ENCODE data around the gene SLC25A21.
A peak's percentile ranks its signal among the peaks of the same experiment; 100 is the strongest.
"Not testable (repeated sequence)": the region's sequence is repeated elsewhere in the genome, so short reads cannot be mapped to it uniquely, and the experiment has no call there.

Gene SLC25A21

GRCh38 chr14:37172024-37172869 lies at the start of gene SLC25A21:
Gene SLC25A21 (minus strand): TSS chr14:37172606.
- H3K4me3 ChIP-seq (ENCODE audit: low read length): peak within 1 kb of the TSS; percentile 23
- no peak for TF ChIP-seq ZNF274 (IDR thresholded peaks at IDR 0.05; ENCODE audit: low read depth, low read length)

GRCh38 chr14:37221073-37221472 lies 48.7 kb upstream of the SLC25A21 start:
- no peak for TF ChIP-seq ZNF274 (IDR thresholded peaks at IDR 0.05; ENCODE audit: low read depth, low read length)
- H3K4me3 ChIP-seq (ENCODE audit: low read length): no peak overlapping the region

- H3K4me3 ChIP-seq (ENCODE audit: low read length): no peak overlapping the region
- TF ChIP-seq ZNF274 (IDR thresholded peaks at IDR 0.05; ENCODE audit: low read depth, low read length): no peak
Observed at GRCh38 chr14:37215345-37215744, 42.9 kb upstream of the SLC25A21 start.

DNA sequence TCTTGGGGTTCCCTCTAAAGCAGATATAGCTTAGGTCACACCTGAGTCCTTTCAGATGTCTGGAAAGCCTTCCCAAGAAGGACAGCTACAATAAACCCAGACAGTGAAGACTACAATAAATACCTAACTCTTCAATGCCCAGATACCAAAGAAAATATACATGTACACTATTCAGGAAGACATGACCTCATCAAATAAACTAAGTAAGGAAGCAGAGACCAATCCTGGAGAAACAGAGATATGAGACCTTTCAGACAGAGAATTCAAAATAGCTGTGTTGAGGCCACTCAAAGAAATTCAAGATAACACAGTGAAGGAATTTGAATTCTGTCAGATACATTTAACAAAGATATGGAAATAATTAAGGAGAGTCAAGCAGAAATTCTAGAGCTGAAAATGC lies 40.6 kb upstream of the SLC25A21 start:
- H3K4me3 ChIP-seq (ENCODE audit: low read length): no peak overlapping the region
- TF ChIP-seq ZNF274 (IDR thresholded peaks at IDR 0.05; ENCODE audit: low read depth, low read length): no peak

- no peak overlapping the region for H3K4me3 ChIP-seq (ENCODE audit: low read length)
- TF ChIP-seq ZNF274 (IDR thresholded peaks at IDR 0.05; ENCODE audit: low read depth, low read length): no peak
Observed at GRCh38 chr14:37210448-37210847, 38.0 kb upstream of the SLC25A21 start.

DNA sequence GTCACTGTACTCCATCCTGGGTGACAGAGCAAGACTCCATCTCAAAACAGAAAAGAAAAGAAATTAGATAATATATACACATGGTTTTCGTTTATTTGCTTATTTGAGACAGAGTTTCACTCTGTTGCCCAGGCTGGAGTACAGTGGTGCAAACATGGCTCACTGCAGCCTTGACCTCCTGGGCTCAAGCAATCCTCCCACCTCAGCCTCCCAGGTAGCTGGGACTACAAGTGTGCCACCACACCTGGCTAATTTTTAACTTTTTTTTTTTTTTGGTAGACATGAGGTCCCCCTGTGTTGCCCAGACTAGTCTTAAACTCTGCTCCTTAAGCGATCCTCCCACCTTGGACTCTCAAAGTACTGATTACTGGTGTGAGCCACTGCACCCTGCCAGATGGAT lies 37.2 kb upstream of the SLC25A21 start:
- H3K4me3 ChIP-seq (ENCODE audit: low read length): not testable (repeated sequence)

DNA sequence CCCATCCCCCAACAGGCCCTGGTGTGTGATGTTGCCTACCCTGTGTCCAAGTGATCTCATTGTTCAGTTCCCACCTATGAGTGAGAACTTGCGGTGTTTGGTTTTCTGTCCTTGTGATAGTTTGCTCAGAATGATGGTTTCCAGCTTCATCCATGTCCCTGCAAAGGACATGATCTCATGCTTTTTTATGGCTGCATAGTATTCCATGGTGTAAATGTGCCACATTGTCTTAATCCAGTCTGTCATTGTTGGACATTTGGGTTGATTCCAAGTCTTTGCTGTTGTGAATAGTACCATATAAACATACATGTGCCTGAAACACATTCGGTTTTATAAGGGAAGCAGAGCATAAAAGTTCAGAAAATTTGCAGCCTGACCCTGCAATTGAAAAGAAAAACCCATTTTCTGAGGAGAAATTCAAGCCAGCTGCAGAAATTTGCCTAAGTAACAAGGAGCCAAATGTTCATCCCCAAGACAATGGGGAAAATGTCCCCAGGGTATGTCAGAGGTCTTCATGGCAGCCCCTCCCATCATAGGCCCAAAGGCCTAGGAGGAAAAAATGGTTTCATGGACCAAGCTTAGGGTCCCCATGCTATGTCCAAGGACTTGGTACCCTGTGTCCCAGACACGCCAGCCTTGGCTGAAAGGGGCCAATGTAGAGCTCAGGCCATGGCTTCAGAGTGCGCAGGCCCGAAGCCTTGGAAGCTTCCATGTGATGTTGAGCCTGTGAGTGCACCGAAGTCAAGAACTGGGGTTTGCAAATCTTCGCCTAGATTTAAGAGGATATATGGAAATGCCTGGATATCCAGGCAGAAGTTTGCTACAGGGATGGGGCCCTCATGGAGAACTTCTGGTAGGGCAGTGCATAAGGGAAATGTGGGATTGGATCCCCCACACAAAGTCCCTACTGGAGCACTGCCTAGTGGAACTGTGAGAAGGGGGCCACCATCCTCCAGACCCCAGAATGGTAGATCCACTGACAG lies 33.5 kb upstream of the SLC25A21 start:
- not testable (repeated sequence) for H3K4me3 ChIP-seq (ENCODE audit: low read length)

DNA sequence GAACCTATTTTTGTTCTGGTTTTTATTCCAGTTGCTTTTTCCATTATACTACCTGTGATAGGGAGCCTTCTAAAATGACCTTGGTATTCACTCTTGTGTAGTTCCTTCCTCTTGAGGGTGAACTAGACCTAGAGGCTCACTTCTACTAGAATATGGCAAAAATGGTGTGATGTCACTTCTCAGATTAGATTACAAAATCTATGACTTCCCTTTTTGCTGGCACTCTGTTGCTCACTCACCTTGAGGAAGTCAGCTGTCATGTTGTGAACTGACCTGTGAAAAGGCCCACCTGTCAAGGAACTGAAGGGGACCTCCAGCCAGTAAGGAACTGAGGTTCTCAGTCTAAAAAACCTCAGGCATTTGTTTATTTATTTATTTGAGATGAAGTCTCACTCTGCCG lies 31.0 kb upstream of the SLC25A21 start:
- no peak for TF ChIP-seq ZNF274 (IDR thresholded peaks at IDR 0.05; ENCODE audit: low read depth, low read length)

GRCh38 chr14:37202812-37203211 lies 30.4 kb upstream of the SLC25A21 start:
- no peak for TF ChIP-seq ZNF274 (IDR thresholded peaks at IDR 0.05; ENCODE audit: low read depth, low read length)
- H3K4me3 ChIP-seq (ENCODE audit: low read length): no peak overlapping the region

More for the DNA sequence above, 31.0 kb upstream of the SLC25A21 start:
- H3K4me3 ChIP-seq (ENCODE audit: low read length): no peak overlapping the region

GRCh38 chr14:37202265-37202664 lies 29.9 kb upstream of the SLC25A21 start:
- H3K4me3 ChIP-seq (ENCODE audit: low read length): no peak overlapping the region
- TF ChIP-seq ZNF274 (IDR thresholded peaks at IDR 0.05; ENCODE audit: low read depth, low read length): no peak

GRCh38 chr14:37201724-37202123 lies 29.3 kb upstream of the SLC25A21 start:
- no peak for TF ChIP-seq ZNF274 (IDR thresholded peaks at IDR 0.05; ENCODE audit: low read depth, low read length)
- H3K4me3 ChIP-seq (ENCODE audit: low read length): no peak overlapping the region

DNA sequence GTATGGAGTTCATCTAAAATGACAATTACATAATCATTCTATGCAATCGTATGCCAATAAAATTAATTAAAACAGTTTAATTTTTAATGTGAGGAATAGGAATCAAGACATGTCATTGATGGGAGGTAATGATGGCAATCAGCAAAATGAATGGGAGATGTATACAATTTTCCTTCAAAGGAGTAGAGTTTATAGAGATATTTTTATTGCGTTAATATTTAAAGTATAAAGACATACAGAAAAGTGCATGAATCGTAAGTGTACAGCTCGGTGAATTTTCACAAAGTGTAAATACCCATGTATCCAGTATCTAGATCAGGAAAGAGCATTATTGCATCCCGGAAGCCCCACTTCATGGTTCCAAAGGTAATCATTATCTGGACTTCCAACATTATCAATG lies 26.5 kb upstream of the SLC25A21 start:
- H3K4me3 ChIP-seq (ENCODE audit: low read length): no peak overlapping the region; the same call in 1 of the 2 replicates
- TF ChIP-seq ZNF274 (IDR thresholded peaks at IDR 0.05; ENCODE audit: low read depth, low read length): no peak

- no peak overlapping the region; the same call in 1 of the 2 replicates for H3K4me3 ChIP-seq (ENCODE audit: low read length)
- no peak for TF ChIP-seq ZNF274 (IDR thresholded peaks at IDR 0.05; ENCODE audit: low read depth, low read length)
Observed at GRCh38 chr14:37198273-37198598, 25.8 kb upstream of the SLC25A21 start.

- peak within 1 kb of the TSS; percentile 29 for H3K4me3 ChIP-seq (ENCODE audit: low read length)
- TF ChIP-seq ZNF274 (IDR thresholded peaks at IDR 0.05; ENCODE audit: low read depth, low read length): no peak
Observed at GRCh38 chr14:37197421-37198272, 25.2 kb upstream of the SLC25A21 start, which contains the start of gene MIPOL1. Gene MIPOL1 (plus strand): TSS chr14:37197937. CDS start chr14:37247889, 49,952 bp downstream.
